ENCODE results near the gene ABAT.

ABAT gene

DNA sequence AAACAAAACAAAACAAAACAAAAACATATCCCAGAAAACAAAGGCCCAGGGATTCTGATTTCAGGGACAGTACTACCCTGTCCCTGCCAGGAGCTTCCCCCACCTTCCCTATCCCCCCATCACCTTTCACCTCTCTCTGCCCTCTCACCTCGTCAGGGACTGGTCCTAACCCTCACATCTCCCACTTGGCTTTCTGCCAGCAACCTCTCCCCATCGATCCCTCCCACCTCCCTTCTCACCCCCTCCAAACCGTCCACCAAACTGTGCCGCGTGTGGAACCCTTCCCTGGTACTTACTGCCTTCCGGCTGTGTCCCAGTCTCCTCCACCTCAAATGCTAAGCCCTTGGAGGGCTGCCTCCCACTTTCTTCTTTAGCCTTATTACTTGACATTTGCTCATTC lies 86.7 kb downstream of the ABAT start:
- no peak for DNase-seq (ENCODE audit: low read depth)
- TF ChIP-seq POLR2A (IDR thresholded peaks at IDR 0.05; ENCODE audit: extremely low read depth, insufficient read length) (no peak), CTCF (IDR thresholded peaks at IDR 0.05; ENCODE audit: low read depth, low read length) (no peak), MAX (IDR thresholded peaks at IDR 0.05; ENCODE audit: low read depth, low read length) (no peak), MYC (IDR thresholded peaks at IDR 0.05; ENCODE audit: low read depth, low read length) (no peak)
- H3K4me3 ChIP-seq (ENCODE audit: low read depth, low read length), result no peak overlapping the region

- no peak overlapping the region for H3K4me3 ChIP-seq (ENCODE audit: low read depth, low read length)
- no peak for DNase-seq (ENCODE audit: low read depth)
- TF ChIP-seq CTCF (IDR thresholded peaks at IDR 0.05; ENCODE audit: low read depth, low read length) (no peak), MYC (IDR thresholded peaks at IDR 0.05; ENCODE audit: low read depth, low read length) (no peak), MAX (IDR thresholded peaks at IDR 0.05; ENCODE audit: low read depth, low read length) (no peak), POLR2A (IDR thresholded peaks at IDR 0.05; ENCODE audit: extremely low read depth, insufficient read length) (no peak)
Measured at GRCh38 chr16:8762254-8762653, 87.8 kb downstream of the ABAT start.

- H3K4me3 ChIP-seq (ENCODE audit: low read depth, low read length), result no peak overlapping the region
- TF ChIP-seq CTCF (IDR thresholded peaks at IDR 0.05; ENCODE audit: low read depth, low read length) (no peak), MYC (IDR thresholded peaks at IDR 0.05; ENCODE audit: low read depth, low read length) (no peak), POLR2A (IDR thresholded peaks at IDR 0.05; ENCODE audit: extremely low read depth, insufficient read length) (no peak), MAX (IDR thresholded peaks at IDR 0.05; ENCODE audit: low read depth, low read length) (no peak)
- no peak for DNase-seq (ENCODE audit: low read depth)
Measured at GRCh38 chr16:8763083-8763482, 88.7 kb downstream of the ABAT start.

DNA sequence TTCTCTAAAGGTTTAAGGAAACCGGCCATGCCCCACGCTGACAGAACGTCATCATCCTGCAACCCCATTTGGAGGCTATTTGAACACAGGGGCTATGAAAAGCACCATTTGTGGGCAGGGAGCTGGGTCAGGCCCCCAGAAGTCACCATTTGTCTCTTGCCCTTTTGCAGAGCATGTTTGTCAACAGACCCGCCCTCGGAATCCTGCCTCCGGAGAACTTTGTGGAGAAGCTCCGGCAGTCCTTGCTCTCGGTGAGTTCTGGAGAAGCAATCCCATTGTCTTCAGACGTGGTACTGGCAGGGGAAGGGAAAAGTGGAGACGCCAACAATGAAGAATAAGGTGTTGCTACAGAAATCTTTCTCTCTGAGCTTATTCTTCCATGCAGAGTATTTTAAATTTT lies 89.5 kb downstream of the ABAT start:
- no peak for DNase-seq (ENCODE audit: low read depth)
- H3K4me3 ChIP-seq (ENCODE audit: low read depth, low read length), result no peak overlapping the region
- no peak for TF ChIP-seq POLR2A (IDR thresholded peaks at IDR 0.05; ENCODE audit: extremely low read depth, insufficient read length)

DNA sequence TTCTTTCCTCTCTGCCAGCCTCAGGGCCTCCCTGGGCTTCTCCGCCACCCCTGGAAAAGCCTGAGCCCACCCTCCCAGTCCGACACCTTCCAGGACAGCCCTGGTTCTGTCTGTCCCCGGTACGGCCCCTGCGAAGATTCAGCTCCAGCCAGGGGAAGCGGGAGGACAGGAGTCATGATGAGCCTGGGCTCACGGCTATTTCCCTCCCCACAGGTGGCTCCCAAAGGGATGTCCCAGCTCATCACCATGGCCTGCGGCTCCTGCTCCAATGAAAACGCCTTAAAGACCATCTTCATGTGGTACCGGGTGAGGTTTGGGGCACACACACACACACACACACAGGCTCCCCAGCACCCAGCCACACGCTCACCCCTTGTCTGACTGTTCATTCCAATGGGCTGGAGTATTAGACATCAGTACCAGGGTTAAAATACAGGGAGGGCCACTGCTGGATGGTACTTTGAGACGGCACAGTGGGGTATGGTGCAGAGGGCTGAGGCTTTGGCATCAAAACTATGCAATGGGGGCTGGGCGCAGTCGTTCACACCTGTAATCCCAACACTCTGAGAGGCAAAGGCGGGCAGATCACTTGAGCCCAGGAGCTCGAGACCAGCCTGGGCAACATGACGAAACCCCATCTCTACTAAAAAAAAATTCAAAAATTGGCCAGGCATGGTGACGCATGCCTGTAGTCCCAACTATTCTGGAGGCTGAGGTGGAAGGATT lies 90.3 kb downstream of the ABAT start:
- H3K4me3 ChIP-seq (ENCODE audit: low read depth, low read length), result no peak overlapping the region
- no peak for DNase-seq (ENCODE audit: low read depth)
- TF ChIP-seq POLR2A (IDR thresholded peaks at IDR 0.05; ENCODE audit: extremely low read depth, insufficient read length) (no peak), MYC (IDR thresholded peaks at IDR 0.05; ENCODE audit: low read depth, low read length) (no peak)

- H3K4me3 ChIP-seq (ENCODE audit: low read depth, low read length), result no peak overlapping the region
- no peak for DNase-seq (ENCODE audit: low read depth)
- TF ChIP-seq MYC (IDR thresholded peaks at IDR 0.05; ENCODE audit: low read depth, low read length) (no peak), CTCF (IDR thresholded peaks at IDR 0.05; ENCODE audit: low read depth, low read length) (no peak), POLR2A (IDR thresholded peaks at IDR 0.05; ENCODE audit: extremely low read depth, insufficient read length) (no peak), MAX (IDR thresholded peaks at IDR 0.05; ENCODE audit: low read depth, low read length) (no peak)
Measured at GRCh38 chr16:8767176-8767575, 92.8 kb downstream of the ABAT start.

DNA sequence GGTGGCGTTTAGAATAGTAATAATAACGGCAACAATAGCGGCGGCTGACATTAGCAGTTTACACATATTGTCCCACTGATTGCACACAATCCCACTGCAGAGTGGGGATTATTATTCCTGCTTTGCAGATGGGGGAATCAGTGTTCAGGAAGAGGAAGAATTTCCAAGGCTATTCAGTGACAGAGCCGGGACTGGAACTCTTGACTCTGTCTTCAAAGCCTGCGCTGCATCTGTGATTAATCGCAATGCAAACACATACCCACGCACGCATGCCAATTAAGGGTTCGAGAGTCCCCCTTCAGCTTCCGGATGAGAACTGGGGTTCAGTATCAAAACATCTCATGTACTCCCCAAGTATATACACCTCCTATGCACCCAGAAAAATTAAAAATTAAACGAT lies 93.9 kb downstream of the ABAT start:
- DNase-seq (ENCODE audit: low read depth), result no peak
- no peak for TF ChIP-seq MYC (IDR thresholded peaks at IDR 0.05; ENCODE audit: low read depth, low read length)
- no peak for TF ChIP-seq POLR2A (IDR thresholded peaks at IDR 0.05; ENCODE audit: extremely low read depth, insufficient read length)
- TF ChIP-seq CTCF (IDR thresholded peaks at IDR 0.05; ENCODE audit: low read depth, low read length), result no peak
- no peak for TF ChIP-seq MAX (IDR thresholded peaks at IDR 0.05; ENCODE audit: low read depth, low read length)
- H3K4me3 ChIP-seq (ENCODE audit: low read depth, low read length), result no peak overlapping the region
